ENCODE results near the gene TRAPPC5. TPM values are rescaled to one million over a fixed set of nuclear protein-coding genes. Genes with fewer than 3 reads are reported as not detected.

The TRAPPC5 gene
- total RNA-seq, 5 donors from 2014 or later (not counting 1 experiment from before 2014, with no cell fraction given): 39.2 to 75.3 (median 69.4) TPM

DNA sequence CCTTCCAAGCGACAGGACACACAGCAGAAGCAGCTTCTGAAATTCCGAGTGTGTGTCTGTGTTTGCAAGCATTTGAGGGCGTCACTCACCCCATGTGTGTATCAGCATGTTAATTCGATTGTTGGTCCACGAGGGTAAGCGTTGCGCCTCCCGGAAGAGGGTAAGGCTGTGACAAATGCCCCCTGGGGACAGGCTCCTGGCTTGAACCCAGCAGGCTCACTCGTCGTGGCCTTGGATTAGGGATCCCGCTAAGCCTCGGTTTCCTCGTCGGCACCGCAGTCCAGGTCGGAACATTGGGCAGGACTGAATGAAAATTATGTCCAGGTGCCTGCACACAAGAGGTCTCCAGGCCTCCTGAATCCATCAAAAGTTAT is 44.3 kb upstream of the TRAPPC5 start:
- DNase-seq (no peak), ATAC-seq (replicated peaks in 1 of 4) (no peak)
- Histone ChIP-seq H3K36me3 (ENCODE audit: control insufficient read depth in 2 of 2, extremely low read depth in 1 of 2, insufficient read depth in 1 of 2, low read length in 1 of 2) (peaks cover 3 to 21% of the 10 kb centered on the region in 2 donors), H3K4me1 (ENCODE audit: control insufficient read depth in 1 of 2, extremely low read depth in 1 of 2, insufficient read depth in 2 of 2, low read length in 2 of 2) (peaks cover 0 to 46% of the 10 kb centered on the region in 2 experiments), H3K27ac (ENCODE audit: low read length) (peak overlapping the region; percentile 68), H3K4me3 (ENCODE audit: control insufficient read depth in 1 of 2, extremely low read depth in 1 of 2, low read length in 1 of 2) (peak overlapping the region in 1 of 2 donors; percentile 85), H3K9me3 (no peaks in the 10 kb centered on the region), H3K27me3 (replicated peaks in 1 of 2; ENCODE audit: control insufficient read depth in 2 of 2, extremely low read depth in 1 of 2, insufficient read depth in 2 of 2, low read length in 1 of 2) (no peaks in the 10 kb centered on the region)
- ChIA-PET CTCF (interaction anchor here in 1 of 2 donors (0.6 kb wide), 1 partner anchor 13 kb away, joined by 3 read pairs; no protein-coding TSS in a partner anchor), POLR2A (no interaction called here)
- Mint-ChIP-seq H3K27me3 (no peaks in the 10 kb centered on the region), H3K4me3 (peak overlapping the region; percentile 77 to 82 (median 80)), H3K36me3 (peaks cover 12% of the 10 kb centered on the region), H3K9me3 (no peaks in the 10 kb centered on the region), H3K4me1 (peaks cover 44 to 50% (median 48%) of the 10 kb centered on the region in 3 donors), H3K27ac (peak overlapping the region; percentile 84 to 85)
- WGBS (ENCODE audit: insufficient coverage): 77% methylated on average over 16 of the region's 16 CpGs

DNA sequence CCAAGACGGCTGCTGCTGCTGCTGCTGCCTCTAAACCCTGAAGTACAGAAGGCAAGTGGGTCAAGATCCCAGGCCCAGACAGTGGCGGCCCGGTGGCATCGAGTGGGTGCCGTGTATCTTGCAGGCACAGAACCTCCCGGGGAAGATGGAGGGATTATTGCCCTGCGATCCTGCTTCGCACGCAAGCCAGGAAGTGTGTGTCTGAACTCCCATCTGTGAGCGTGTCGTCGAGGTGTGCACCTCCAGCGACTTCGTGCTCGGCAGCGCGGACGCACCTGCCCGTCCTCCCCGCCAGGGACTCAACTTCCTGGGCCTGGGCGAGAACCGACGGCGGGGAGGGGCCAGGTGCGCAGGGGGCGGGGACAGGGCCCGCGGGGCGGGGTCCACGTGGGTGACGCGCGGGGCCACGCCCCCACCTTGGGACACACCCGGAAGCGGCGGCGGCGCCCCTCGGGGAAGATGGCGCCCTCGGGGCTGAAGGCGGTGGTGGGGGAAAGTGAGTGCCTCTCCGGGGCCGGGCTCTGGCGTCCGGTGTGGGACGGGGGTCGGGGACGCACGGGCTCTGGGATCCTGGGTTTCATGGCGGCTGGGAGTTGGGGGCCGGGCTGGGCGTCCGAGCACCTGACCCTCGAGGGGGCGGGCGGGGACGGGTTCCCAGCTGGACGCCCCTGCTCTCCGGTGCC is 43.8 kb upstream of the TRAPPC5 start, which contains the start of gene STXBP2:
TSS of gene STXBP2 (plus strand) at position 420 of the 683 bp plus-strand sequence. CDS start at position 460, 40 bp downstream.
- peak within 1 kb of the TSS; percentile 84 to 85 for H3K27ac Mint-ChIP-seq
- peaks cover 42 to 50% (median 46%) of the 10 kb centered on the region in 3 donors for H3K4me1 Mint-ChIP-seq
- no peaks in the 10 kb centered on the region for H3K9me3 ChIP-seq
- peak within 1 kb of the TSS; percentile 77 to 82 (median 80) for H3K4me3 Mint-ChIP-seq
- H3K36me3 Mint-ChIP-seq: peaks cover 12% of the 10 kb centered on the region
- H3K36me3 ChIP-seq (ENCODE audit: control insufficient read depth in 2 of 2, extremely low read depth in 1 of 2, insufficient read depth in 1 of 2, low read length in 1 of 2): peaks cover 4 to 20% of the 10 kb centered on the region in 2 donors
- peak within 1 kb of the TSS; percentile 92 for H3K27ac ChIP-seq (ENCODE audit: low read length)
- 5% methylated on average over 60 of the region's 61 CpGs for WGBS (ENCODE audit: insufficient coverage)
- H3K27me3 ChIP-seq (replicated peaks in 1 of 2; ENCODE audit: control insufficient read depth in 2 of 2, extremely low read depth in 1 of 2, insufficient read depth in 2 of 2, low read length in 1 of 2): no peaks in the 10 kb centered on the region
- H3K27me3 Mint-ChIP-seq: no peaks in the 10 kb centered on the region
- no peaks in the 10 kb centered on the region for H3K9me3 Mint-ChIP-seq
- peaks cover 0 to 45% of the 10 kb centered on the region in 2 experiments for H3K4me1 ChIP-seq (ENCODE audit: control insufficient read depth in 1 of 2, extremely low read depth in 1 of 2, insufficient read depth in 2 of 2, low read length in 2 of 2)
- ChIA-PET CTCF (interaction anchor here in 1 of 2 donors (1.2 kb wide), 1 partner anchor 44 kb away, joined by 3 read pairs; the partner anchor contains the start of gene TRAPPC5), POLR2A (no interaction called here)
- DNase-seq (peak; percentile 83 to 97 (median 91)), ATAC-seq (replicated peaks in 1 of 4) (peak; percentile 96 to 97 (median 97))
- H3K4me3 ChIP-seq (ENCODE audit: control insufficient read depth in 1 of 2, extremely low read depth in 1 of 2, low read length in 1 of 2): peak within 1 kb of the TSS; percentile 80 to 85

DNA sequence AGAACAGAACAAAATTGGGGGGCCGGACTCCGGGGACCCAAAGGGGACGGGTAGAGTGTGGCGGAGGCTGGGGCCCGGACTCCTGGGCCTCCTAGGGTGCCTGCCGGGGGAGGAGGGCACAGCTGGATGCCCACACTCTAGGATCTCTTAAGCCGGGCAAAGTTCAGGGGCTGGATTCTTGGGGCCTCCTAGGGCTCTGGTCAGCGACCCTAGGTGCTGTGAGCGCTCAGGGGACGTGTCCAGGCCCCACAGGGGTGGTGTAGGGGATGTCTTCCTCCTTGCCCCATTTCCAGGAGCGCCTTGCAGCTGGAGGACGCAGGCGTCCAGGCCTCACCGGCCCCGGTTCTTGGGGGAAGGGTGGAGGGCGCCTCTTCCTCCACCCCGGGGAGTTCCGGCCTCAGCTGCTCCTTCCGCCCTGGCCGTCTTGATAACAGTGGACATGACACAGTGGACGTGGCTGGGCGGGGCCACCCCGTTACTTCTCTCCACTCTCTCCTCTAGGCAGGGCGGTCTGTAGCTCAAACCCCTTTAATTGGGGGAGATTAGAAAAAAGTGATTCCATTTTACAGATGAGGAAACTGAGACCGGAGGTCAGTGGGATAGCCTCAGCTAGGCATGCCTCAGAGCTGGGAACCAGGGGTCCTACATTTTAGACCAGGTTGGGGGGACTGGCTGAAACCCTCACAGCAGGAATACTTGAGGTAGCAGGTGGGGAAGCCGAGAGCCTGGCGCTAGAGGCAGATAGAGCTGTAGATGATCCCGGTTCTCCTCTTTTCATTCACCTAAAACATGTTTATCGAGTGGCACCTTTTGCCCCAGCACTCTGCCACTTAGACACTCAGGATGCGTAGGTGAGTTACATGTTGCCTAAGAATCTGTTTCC is 43.0 kb upstream of the TRAPPC5 start:
- peaks cover 39 to 50% (median 43%) of the 10 kb centered on the region in 3 donors for H3K4me1 Mint-ChIP-seq
- DNase-seq (peak in 6 of 35 experiments; percentile 6 to 34 (median 18)), ATAC-seq (replicated peaks in 1 of 4) (peak; percentile 3 to 22 (median 20))
- peaks cover 12% of the 10 kb centered on the region for H3K36me3 Mint-ChIP-seq
- Histone ChIP-seq H3K4me1 (ENCODE audit: control insufficient read depth in 1 of 2, extremely low read depth in 1 of 2, insufficient read depth in 2 of 2, low read length in 2 of 2) (peaks cover 0 to 45% of the 10 kb centered on the region in 2 experiments), H3K27ac (ENCODE audit: low read length) (peak overlapping the region; percentile 92), H3K4me3 (ENCODE audit: control insufficient read depth in 1 of 2, extremely low read depth in 1 of 2, low read length in 1 of 2) (peak overlapping the region; percentile 80 to 85), H3K27me3 (replicated peaks in 1 of 2; ENCODE audit: control insufficient read depth in 2 of 2, extremely low read depth in 1 of 2, insufficient read depth in 2 of 2, low read length in 1 of 2) (no peaks in the 10 kb centered on the region), H3K36me3 (ENCODE audit: control insufficient read depth in 2 of 2, extremely low read depth in 1 of 2, insufficient read depth in 1 of 2, low read length in 1 of 2) (peaks cover 4 to 16% of the 10 kb centered on the region in 2 donors), H3K9me3 (no peaks in the 10 kb centered on the region)
- H3K27ac Mint-ChIP-seq: peak overlapping the region; percentile 84 to 85
- H3K4me3 Mint-ChIP-seq: peak overlapping the region; percentile 77 to 82 (median 80)
- ChIA-PET POLR2A (interaction anchor here (0.5 to 0.9 kb wide), 2 partner anchors 8 to 266 kb away, joined by 3 read pairs; partner anchors contain the start of genes MAP2K7 (in 1 of the 2) and PET100 (in 1 of the 2)), CTCF (interaction anchor here in 1 of 2 donors (1.2 kb wide), 1 partner anchor 43 kb away, joined by 3 read pairs; the partner anchor contains the start of gene TRAPPC5)
- no peaks in the 10 kb centered on the region for H3K9me3 Mint-ChIP-seq
- WGBS (ENCODE audit: insufficient coverage): 14% methylated on average over 15 of the region's 30 CpGs
- H3K27me3 Mint-ChIP-seq: no peaks in the 10 kb centered on the region

DNA sequence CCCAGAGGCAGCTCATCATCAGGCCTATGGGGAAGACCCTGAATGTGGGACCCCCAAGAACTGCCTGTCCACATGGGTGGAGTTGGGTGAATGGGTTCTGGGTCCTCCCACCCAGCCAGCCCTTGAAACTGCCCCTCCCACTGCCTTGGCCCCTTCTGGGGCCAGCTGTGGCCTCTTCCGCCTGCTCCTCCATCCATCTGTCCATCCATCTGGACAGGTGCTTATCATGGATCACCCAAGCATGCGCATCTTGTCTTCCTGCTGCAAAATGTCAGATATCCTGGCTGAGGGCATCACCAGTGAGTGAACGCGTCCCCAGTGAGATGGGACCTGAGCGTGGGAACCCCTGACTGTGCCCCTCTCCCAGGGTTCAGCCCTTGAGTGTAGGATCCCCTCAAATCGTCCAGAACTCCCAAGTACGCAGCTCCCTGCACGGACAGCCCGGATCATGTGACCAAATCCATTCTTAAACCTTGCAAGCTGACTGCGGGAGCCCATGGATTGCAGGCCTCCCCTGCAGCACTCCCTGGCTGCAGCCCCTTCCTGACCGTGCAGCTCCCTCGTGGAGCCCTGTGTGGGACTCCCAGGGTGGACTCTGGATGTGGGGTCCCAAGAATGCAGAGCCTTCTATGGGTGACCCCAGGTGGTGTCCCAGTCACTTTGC is 41.7 kb upstream of the TRAPPC5 start:
- POLR2A ChIA-PET: no interaction called here
- CTCF ChIA-PET: no interaction called here
- H3K36me3 Mint-ChIP-seq: peaks cover 12% of the 10 kb centered on the region
- H3K9me3 ChIP-seq: no peaks in the 10 kb centered on the region
- H3K27me3 Mint-ChIP-seq: no peaks in the 10 kb centered on the region
- no peak overlapping the region for H3K4me3 ChIP-seq (ENCODE audit: control insufficient read depth in 1 of 2, extremely low read depth in 1 of 2, low read length in 1 of 2)
- peaks cover 38 to 45% (median 43%) of the 10 kb centered on the region in 3 donors for H3K4me1 Mint-ChIP-seq
- H3K27me3 ChIP-seq (replicated peaks in 1 of 2; ENCODE audit: control insufficient read depth in 2 of 2, extremely low read depth in 1 of 2, insufficient read depth in 2 of 2, low read length in 1 of 2): peaks cover 0 to 2% of the 10 kb centered on the region in 2 experiments
- no peak overlapping the region for H3K27ac ChIP-seq (ENCODE audit: low read length)
- peak overlapping the region; percentile 44 to 80 (median 54) for H3K4me3 Mint-ChIP-seq
- peaks cover 0 to 45% of the 10 kb centered on the region in 2 experiments for H3K4me1 ChIP-seq (ENCODE audit: control insufficient read depth in 1 of 2, extremely low read depth in 1 of 2, insufficient read depth in 2 of 2, low read length in 2 of 2)
- WGBS (ENCODE audit: insufficient coverage): 97% methylated on average over 12 of the region's 12 CpGs
- DNase-seq: no peak
- H3K36me3 ChIP-seq (ENCODE audit: control insufficient read depth in 2 of 2, extremely low read depth in 1 of 2, insufficient read depth in 1 of 2, low read length in 1 of 2): peaks cover 4 to 16% of the 10 kb centered on the region in 2 donors
- no peak for ATAC-seq (replicated peaks in 1 of 4)
- no peaks in the 10 kb centered on the region for H3K9me3 Mint-ChIP-seq
- H3K27ac Mint-ChIP-seq: peak overlapping the region in 1 of 2 donors; percentile 68

DNA sequence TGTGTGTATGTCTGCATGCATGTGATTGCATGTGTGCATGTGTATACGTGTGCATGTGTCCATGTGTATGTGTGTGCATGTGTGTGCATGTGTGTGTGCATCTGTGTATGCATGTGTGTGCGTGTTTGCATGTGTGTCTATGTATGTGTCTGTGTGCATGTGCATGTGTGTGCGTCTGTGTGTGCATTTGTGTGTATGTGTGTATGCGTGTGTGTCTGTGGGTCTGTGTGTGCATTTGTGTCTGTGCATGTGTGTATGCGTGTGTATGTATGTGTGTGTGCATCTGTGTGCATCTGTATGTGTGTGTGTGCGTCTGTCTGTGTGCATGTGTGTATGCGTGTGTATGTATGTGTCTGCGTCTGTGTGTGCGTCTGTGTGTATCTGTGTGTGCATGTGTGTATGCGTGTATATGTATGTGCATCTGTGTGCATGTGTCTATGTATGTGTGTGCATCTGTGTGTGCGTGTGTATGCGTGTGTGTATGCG is 40.7 kb upstream of the TRAPPC5 start:
- H3K4me3 ChIP-seq (ENCODE audit: control insufficient read depth in 1 of 2, extremely low read depth in 1 of 2, low read length in 1 of 2): no peak overlapping the region
- Mint-ChIP-seq H3K9me3 (no peaks in the 10 kb centered on the region), H3K27ac (no peak overlapping the region), H3K27me3 (no peaks in the 10 kb centered on the region), H3K4me3 (peak overlapping the region in 2 of 3 donors; percentile 31 to 80), H3K4me1 (peaks cover 38 to 42% (median 41%) of the 10 kb centered on the region in 3 donors), H3K36me3 (peaks cover 12% of the 10 kb centered on the region)
- H3K9me3 ChIP-seq: no peaks in the 10 kb centered on the region
- no peak for DNase-seq
- peaks cover 4 to 23% of the 10 kb centered on the region in 2 donors for H3K36me3 ChIP-seq (ENCODE audit: control insufficient read depth in 2 of 2, extremely low read depth in 1 of 2, insufficient read depth in 1 of 2, low read length in 1 of 2)
- H3K4me1 ChIP-seq (ENCODE audit: control insufficient read depth in 1 of 2, extremely low read depth in 1 of 2, insufficient read depth in 2 of 2, low read length in 2 of 2): peaks cover 0 to 45% of the 10 kb centered on the region in 2 experiments
- ATAC-seq (replicated peaks in 1 of 4): no peak
- H3K27ac ChIP-seq (ENCODE audit: low read length): no peak overlapping the region
- peaks cover 0 to 2% of the 10 kb centered on the region in 2 experiments for H3K27me3 ChIP-seq (replicated peaks in 1 of 2; ENCODE audit: control insufficient read depth in 2 of 2, extremely low read depth in 1 of 2, insufficient read depth in 2 of 2, low read length in 1 of 2)
- POLR2A ChIA-PET: no interaction called here
- CTCF ChIA-PET: no interaction called here
- WGBS (ENCODE audit: insufficient coverage): 96% methylated on average over 13 of the region's 13 CpGs

Data from T-cell (primary cell).